Naive thymus-derived CD8-positive, alpha-beta T cell (primary cell): Measurements from ENCODE around the gene AQP12A. TPM values are rescaled to one million over a fixed set of nuclear protein-coding genes. Genes with fewer than 3 reads are reported as not detected.
A peak's percentile ranks its signal among the peaks of the same experiment; 100 is the strongest.

Experiments
- ATAC-seq, 2 donors: fragments of 150-1000 bp; cut with Tn5 transposase in 1 of 2; sonication (Bioruptor Pico), chemical (Tn5 transposase) in 1 of 2; 1 replicate in 1 of 2; 2 replicates in 1 of 2; pipeline ENCODE4 v1.10.0; 2021; ENCODE audit warnings: mild to moderate bottlenecking in 2 of 2, moderate library complexity in 2 of 2
- POLR2A ChIA-PET: fragments of 350-600 bp; sonication (Branson Sonifier 250); formaldehyde crosslinking; loops from one replicate; lab custom pipeline; 2021; ENCODE audit warnings: antibody characterized with exemption; lab: Charles Lee
- DNase-seq, 10 donors: peaks; one replicate each; pipeline versions ENCODE4 v3.0.0 to v3.0.0-alpha.2; 2020 to 2022
- H3K27ac Mint-ChIP-seq, 10 donors: one replicate each; pipeline ENCODE4 v1.8.0; 2020 to 2022; ENCODE audit warnings: mild to moderate bottlenecking in 10 of 10, mixed read lengths in 10 of 10, moderate library complexity in 4 of 10, inconsistent platforms in 1 of 10
- H3K27me3 Mint-ChIP-seq, 5 donors: one replicate each; pipeline ENCODE4 v1.8.0; 2021 to 2022; ENCODE audit warnings: mixed read lengths in 5 of 5
- H3K36me3 Mint-ChIP-seq, 3 donors: one replicate each; pipeline ENCODE4 v1.8.0; 2020 to 2022; ENCODE audit warnings: mixed read lengths in 3 of 3, mild to moderate bottlenecking in 2 of 3, inconsistent platforms in 1 of 3
- H3K4me1 Mint-ChIP-seq, 4 donors: one replicate each; pipeline ENCODE4 v1.8.0; 2021 to 2022; ENCODE audit warnings: mixed read lengths in 4 of 4
- H3K4me3 Mint-ChIP-seq, 10 donors: one replicate each; pipeline ENCODE4 v1.8.0; 2020 to 2022; ENCODE audit warnings: mild to moderate bottlenecking in 10 of 10, mixed read lengths in 10 of 10, moderate library complexity in 6 of 10, inconsistent platforms in 1 of 10
- H3K9me3 Mint-ChIP-seq, 9 donors: one replicate each; pipeline ENCODE4 v1.8.0; 2020 to 2022; ENCODE audit warnings: mixed read lengths in 9 of 9, mild to moderate bottlenecking in 3 of 9, inconsistent platforms in 1 of 9, moderate library complexity in 1 of 9
- polyA plus RNA-seq, 3 donors: library from polyadenylated mRNA; unstranded; fragments of 300-500 nt; fragmentation: Illumina TruSeq; gene quantifications; one replicate each; pipeline ENCODE4 v1.2.3, GENCODE V29; 2021
- total RNA-seq, 8 experiments: library from RNA in 2 of 8; stranded (reverse) in 2 of 8; gene quantifications; one replicate each; pipeline ENCODE4 v1.2.3 and lab custom pipeline; 2021 to 2026

The AQP12A gene
- total and polyA plus RNA-seq, 5 experiments from 2014 or later = not detected

GRCh38 chr2:240707043-240707756 is 15.5 kb downstream of the AQP12A start:
- no peaks in the 10 kb centered on the region for H3K36me3 Mint-ChIP-seq
- peak in 1 of 10 donors; percentile 31 for DNase-seq
- ATAC-seq = no peak
- H3K4me1 Mint-ChIP-seq = peaks cover 13 to 23% (median 17%) of the 10 kb centered on the region in 4 donors
- no peak overlapping the region for H3K27ac Mint-ChIP-seq
- H3K9me3 Mint-ChIP-seq = no peaks in the 10 kb centered on the region
- POLR2A ChIA-PET = no interaction called here
- no peak overlapping the region for H3K4me3 Mint-ChIP-seq
- H3K27me3 Mint-ChIP-seq = peaks cover 1 to 27% (median 8%) of the 10 kb centered on the region in 5 donors

- no peak overlapping the region for H3K27ac Mint-ChIP-seq
- peak in 1 of 10 donors; percentile 3 for DNase-seq
- H3K27me3 Mint-ChIP-seq = peaks cover under 1 to 22% (median 4%) of the 10 kb centered on the region in 5 donors
- POLR2A ChIA-PET = no interaction called here
- peaks cover 13 to 20% (median 17%) of the 10 kb centered on the region in 4 donors for H3K4me1 Mint-ChIP-seq
- no peaks in the 10 kb centered on the region for H3K36me3 Mint-ChIP-seq
- ATAC-seq = no peak
- H3K9me3 Mint-ChIP-seq = no peaks in the 10 kb centered on the region
- H3K4me3 Mint-ChIP-seq = no peak overlapping the region
Observed at GRCh38 chr2:240707821-240708220, 16.2 kb downstream of the AQP12A start.

GRCh38 chr2:240708457-240708856 is 16.8 kb downstream of the AQP12A start:
- Mint-ChIP-seq H3K4me3 (no peak overlapping the region), H3K27me3 (peaks cover 0 to 15% (median 3%) of the 10 kb centered on the region in 5 donors), H3K4me1 (peaks cover 13 to 17% (median 15%) of the 10 kb centered on the region in 4 donors), H3K9me3 (no peaks in the 10 kb centered on the region), H3K27ac (peak overlapping the region in 1 of 10 donors; percentile 36), H3K36me3 (no peaks in the 10 kb centered on the region)
- ATAC-seq (no peak), DNase-seq (peak in 1 of 10 donors; percentile 11)
- POLR2A ChIA-PET = no interaction called here

- no peaks in the 10 kb centered on the region for H3K36me3 Mint-ChIP-seq
- no peak overlapping the region for H3K27ac Mint-ChIP-seq
- POLR2A ChIA-PET = no interaction called here
- H3K27me3 Mint-ChIP-seq = peaks cover 0 to 4% (median 0%) of the 10 kb centered on the region in 5 donors
- DNase-seq = no peak
- no peaks in the 10 kb centered on the region for H3K9me3 Mint-ChIP-seq
- no peak for ATAC-seq
- no peak overlapping the region for H3K4me3 Mint-ChIP-seq
- peaks cover 0 to 3% (median 0%) of the 10 kb centered on the region in 4 donors for H3K4me1 Mint-ChIP-seq
Observed at GRCh38 chr2:240711296-240711695, 19.6 kb downstream of the AQP12A start.

GRCh38 chr2:240711701-240712100 is 20.0 kb downstream of the AQP12A start:
- Mint-ChIP-seq H3K27me3 (peaks cover 0 to 4% (median 0%) of the 10 kb centered on the region in 5 donors), H3K9me3 (no peaks in the 10 kb centered on the region), H3K36me3 (no peaks in the 10 kb centered on the region), H3K4me3 (no peak overlapping the region), H3K27ac (no peak overlapping the region), H3K4me1 (peaks cover 0 to 3% (median 0%) of the 10 kb centered on the region in 4 donors)
- ATAC-seq (no peak), DNase-seq (peak in 1 of 10 donors; percentile 54)
- POLR2A ChIA-PET = no interaction called here

- no peak overlapping the region for H3K4me3 Mint-ChIP-seq
- no peak for ATAC-seq
- H3K4me1 Mint-ChIP-seq = peaks cover 0 to 3% (median 0%) of the 10 kb centered on the region in 4 donors
- H3K9me3 Mint-ChIP-seq = no peaks in the 10 kb centered on the region
- POLR2A ChIA-PET = no interaction called here
- no peak overlapping the region for H3K27ac Mint-ChIP-seq
- no peaks in the 10 kb centered on the region for H3K36me3 Mint-ChIP-seq
- H3K27me3 Mint-ChIP-seq = peaks cover 0 to 4% (median 0%) of the 10 kb centered on the region in 5 donors
- DNase-seq = no peak
Observed at GRCh38 chr2:240712121-240712520, 20.5 kb downstream of the AQP12A start.

- POLR2A ChIA-PET = no interaction called here
- no peak for ATAC-seq
- DNase-seq = peak in 1 of 10 donors; percentile 50
- Mint-ChIP-seq H3K27me3 (peaks cover 0 to 1% (median 0%) of the 10 kb centered on the region in 5 donors), H3K36me3 (no peaks in the 10 kb centered on the region), H3K27ac (peak overlapping the region in 2 of 10 donors; percentile 28 to 48), H3K9me3 (no peaks in the 10 kb centered on the region), H3K4me3 (no peak overlapping the region), H3K4me1 (peaks cover 0 to 3% (median 0%) of the 10 kb centered on the region in 4 donors)
Observed at GRCh38 chr2:240713071-240713927, 21.6 kb downstream of the AQP12A start.

- H3K27ac Mint-ChIP-seq = peak overlapping the region in 2 of 10 donors; percentile 28 to 48
- POLR2A ChIA-PET = no interaction called here
- no peak overlapping the region for H3K4me3 Mint-ChIP-seq
- H3K4me1 Mint-ChIP-seq = peaks cover 0 to 3% (median 0%) of the 10 kb centered on the region in 4 donors
- H3K36me3 Mint-ChIP-seq = no peaks in the 10 kb centered on the region
- H3K9me3 Mint-ChIP-seq = no peaks in the 10 kb centered on the region
- no peak for ATAC-seq
- no peaks in the 10 kb centered on the region for H3K27me3 Mint-ChIP-seq
- peak in 1 of 10 donors; percentile 3 for DNase-seq
Observed at GRCh38 chr2:240713928-240714746, 22.5 kb downstream of the AQP12A start.

- peak in 1 of 10 donors; percentile 3 for DNase-seq
- no peaks in the 10 kb centered on the region for H3K36me3 Mint-ChIP-seq
- H3K27me3 Mint-ChIP-seq = no peaks in the 10 kb centered on the region
- no peak overlapping the region for H3K27ac Mint-ChIP-seq
- no peak overlapping the region for H3K4me3 Mint-ChIP-seq
- peaks cover 0 to 2% (median 0%) of the 10 kb centered on the region in 4 donors for H3K4me1 Mint-ChIP-seq
- ATAC-seq = no peak
- H3K9me3 Mint-ChIP-seq = no peaks in the 10 kb centered on the region
- POLR2A ChIA-PET = no interaction called here
Observed at GRCh38 chr2:240714747-240715725, 23.4 kb downstream of the AQP12A start.

- Mint-ChIP-seq H3K27me3 (no peaks in the 10 kb centered on the region), H3K27ac (no peak overlapping the region), H3K4me3 (peak overlapping the region in 1 of 10 donors; percentile 38), H3K4me1 (no peaks in the 10 kb centered on the region), H3K9me3 (no peaks in the 10 kb centered on the region), H3K36me3 (no peaks in the 10 kb centered on the region)
- ATAC-seq (no peak), DNase-seq (no peak)
- POLR2A ChIA-PET = no interaction called here
Observed at GRCh38 chr2:240716130-240716798, 24.6 kb downstream of the AQP12A start.

GRCh38 chr2:240717181-240717641 is 25.5 kb downstream of the AQP12A start:
- no peaks in the 10 kb centered on the region for H3K27me3 Mint-ChIP-seq
- H3K4me1 Mint-ChIP-seq = no peaks in the 10 kb centered on the region
- no peak for ATAC-seq
- no peaks in the 10 kb centered on the region for H3K36me3 Mint-ChIP-seq
- H3K27ac Mint-ChIP-seq = no peak overlapping the region
- no peak for DNase-seq
- POLR2A ChIA-PET = no interaction called here
- no peak overlapping the region for H3K4me3 Mint-ChIP-seq
- H3K9me3 Mint-ChIP-seq = no peaks in the 10 kb centered on the region
